HepG2 (cell line): ENCODE measurements around the gene LENG1. TPM values are rescaled to one million over a fixed set of nuclear protein-coding genes. Genes with fewer than 3 reads are reported as not detected.
A peak's percentile ranks its signal among the peaks of the same experiment; 100 is the strongest.

Source experiments
- CBX1 ChIP-seq: IDR thresholded peaks from one replicate; pipeline ENCODE4 v1.6.1; 2016; ENCODE audit warnings: antibody characterized with exemption, low read depth
- EP300 ChIP-seq, 3 experiments: sonication (generic) in 1 of 3; formaldehyde crosslinking in 1 of 3; IDR thresholded peaks; 2 replicates each; pipeline versions ENCODE4 v1.5.1 to v1.6.1; 2011 to 2020; ENCODE audit warnings: low read depth in 2 of 3, low read length in 2 of 3, borderline replicate concordance in 1 of 3, improper control_type of control experiment in 1 of 3, mild to moderate bottlenecking in 1 of 3, missing genetic modification reagents in 1 of 3, moderate library complexity in 1 of 3
- HDAC6 ChIP-seq: fragments of 200-600 bp; sonication (generic); IDR thresholded peaks from 2 replicates; pipeline ENCODE4 v1.7.0; 2017; ENCODE audit warnings: mild to moderate bottlenecking, antibody characterized with exemption, low read length, low read depth
- MATR3 ChIP-seq: sonication (generic); formaldehyde crosslinking; IDR thresholded peaks from 2 replicates; pipeline ENCODE4 v1.4.0; 2020; ENCODE audit warnings: missing genetic modification reagents
- MED13 ChIP-seq: sonication (generic); formaldehyde crosslinking; IDR thresholded peaks from 2 replicates; pipeline ENCODE4 v1.5.0; 2020; ENCODE audit warnings: missing genetic modification reagents
- SIX4 ChIP-seq: sonication (generic); formaldehyde crosslinking; IDR thresholded peaks from 2 replicates; pipeline ENCODE4 v1.4.0; 2020; ENCODE audit warnings: missing genetic modification reagents
- SNAPC2 ChIP-seq: sonication (generic); formaldehyde crosslinking; IDR thresholded peaks from 2 replicates; pipeline ENCODE4 v1.8.1; 2022; ENCODE audit warnings: mild to moderate bottlenecking, missing genetic modification reagents
- SRSF1 ChIP-seq: fragments of 200-400 bp; formaldehyde crosslinking; optimal IDR thresholded peaks from 2 replicates; pipeline ENCODE3; 2017; ENCODE audit warnings: mild to moderate bottlenecking, low read depth, low read length, moderate library complexity
- SYNCRIP ChIP-seq: fragments of 200-400 bp; formaldehyde crosslinking; IDR thresholded peaks from 2 replicates; pipeline ENCODE4 v1.6.1; 2018; ENCODE audit warnings: mild to moderate bottlenecking, low read depth, low read length; ENCODE audit not compliant: insufficient read depth
- ZBTB8A ChIP-seq: sonication (generic); formaldehyde crosslinking; IDR thresholded peaks from 2 replicates; pipeline ENCODE4 v1.4.0; 2020; ENCODE audit warnings: mild to moderate bottlenecking, low read depth, missing genetic modification reagents, borderline replicate concordance
- ZFP41 ChIP-seq: sonication (generic); formaldehyde crosslinking; IDR thresholded peaks from 2 replicates; pipeline ENCODE4 v1.4.0; 2020; ENCODE audit warnings: mild to moderate bottlenecking, missing genetic modification reagents, borderline replicate concordance
- ZMYM3 ChIP-seq: sonication (generic); formaldehyde crosslinking; IDR thresholded peaks from 2 replicates; pipeline ENCODE4 v1.5.1; 2020; ENCODE audit warnings: mild to moderate bottlenecking, missing genetic modification reagents
- ZNF709 ChIP-seq: sonication (generic); formaldehyde crosslinking; IDR thresholded peaks from 2 replicates; pipeline ENCODE4 v1.5.0; 2020; ENCODE audit warnings: mild to moderate bottlenecking, missing genetic modification reagents
- ZSCAN20 ChIP-seq: sonication (generic); formaldehyde crosslinking; IDR thresholded peaks from 2 replicates; pipeline ENCODE4 v1.4.0; 2020; ENCODE audit warnings: missing genetic modification reagents, mild to moderate bottlenecking, borderline replicate concordance
- ZSCAN21 ChIP-seq: sonication (generic); formaldehyde crosslinking; IDR thresholded peaks from 2 replicates; pipeline ENCODE4 v1.8.0; 2022; ENCODE audit warnings: mild to moderate bottlenecking, missing genetic modification reagents, moderate library complexity, borderline replicate concordance
- polyA plus RNA-seq, 8 experiments: library from polyadenylated mRNA; depleted of rRNA in 3 of 8; stranded (reverse) in 7 of 8; unstranded in 1 of 8; fragments of >200 nt; fragmentation: Illumina TruSeq in 4 of 8; extraction: Trizol in 4 of 8; gene quantifications; 2 replicates each; pipeline versions ENCODE4 v1.2.1 to v1.2.3, GENCODE V29; 2011 to 2016; ENCODE audit warnings: low read depth in 4 of 8, missing spikeins in 1 of 8, mixed read lengths in 1 of 8; ENCODE audit not compliant: insufficient read depth in 1 of 8
- total RNA-seq, 5 experiments: library from RNA; depleted of rRNA; stranded (reverse); fragments of >200 nt; fragmentation: Illumina TruSeq; extraction: Trizol; gene quantifications; 2 replicates each; pipeline ENCODE4 v1.2.3, GENCODE V29; 2016; ENCODE audit warnings: low read depth in 1 of 5
- TF ChIP-seq, protein P1 (sequence below): sonication (generic); formaldehyde crosslinking; IDR thresholded peaks from 2 replicates; pipeline ENCODE4 v1.4.0; 2020; ENCODE audit warnings: missing genetic modification reagents, mild to moderate bottlenecking, borderline replicate concordance
- TF ChIP-seq, protein P2 (sequence below): sonication (generic); formaldehyde crosslinking; IDR thresholded peaks from 2 replicates; pipeline ENCODE4 v1.5.1; 2020; ENCODE audit warnings: missing genetic modification reagents, mild to moderate bottlenecking, borderline replicate concordance
- TF ChIP-seq, protein P3 (sequence below): sonication (generic); formaldehyde crosslinking; IDR thresholded peaks from 2 replicates; pipeline ENCODE4 v1.4.0; 2020; ENCODE audit warnings: missing genetic modification reagents
- TF ChIP-seq, protein P4 (sequence below): sonication (generic); formaldehyde crosslinking; conservative IDR thresholded peaks from 2 replicates; pipeline ENCODE4 v1.8.0; 2022; ENCODE audit warnings: missing genetic modification reagents
- TF ChIP-seq, protein P5 (sequence below): sonication (generic); formaldehyde crosslinking; IDR thresholded peaks from 2 replicates; pipeline ENCODE4 v1.5.0; 2020; ENCODE audit warnings: missing genetic modification reagents

Gene LENG1
- total and polyA plus RNA-seq, 2 of the 13 experiments (the other 11 are each of a cell fraction or from before 2014, with no cell fraction given): 1.8 to 3.8 TPM

DNA sequence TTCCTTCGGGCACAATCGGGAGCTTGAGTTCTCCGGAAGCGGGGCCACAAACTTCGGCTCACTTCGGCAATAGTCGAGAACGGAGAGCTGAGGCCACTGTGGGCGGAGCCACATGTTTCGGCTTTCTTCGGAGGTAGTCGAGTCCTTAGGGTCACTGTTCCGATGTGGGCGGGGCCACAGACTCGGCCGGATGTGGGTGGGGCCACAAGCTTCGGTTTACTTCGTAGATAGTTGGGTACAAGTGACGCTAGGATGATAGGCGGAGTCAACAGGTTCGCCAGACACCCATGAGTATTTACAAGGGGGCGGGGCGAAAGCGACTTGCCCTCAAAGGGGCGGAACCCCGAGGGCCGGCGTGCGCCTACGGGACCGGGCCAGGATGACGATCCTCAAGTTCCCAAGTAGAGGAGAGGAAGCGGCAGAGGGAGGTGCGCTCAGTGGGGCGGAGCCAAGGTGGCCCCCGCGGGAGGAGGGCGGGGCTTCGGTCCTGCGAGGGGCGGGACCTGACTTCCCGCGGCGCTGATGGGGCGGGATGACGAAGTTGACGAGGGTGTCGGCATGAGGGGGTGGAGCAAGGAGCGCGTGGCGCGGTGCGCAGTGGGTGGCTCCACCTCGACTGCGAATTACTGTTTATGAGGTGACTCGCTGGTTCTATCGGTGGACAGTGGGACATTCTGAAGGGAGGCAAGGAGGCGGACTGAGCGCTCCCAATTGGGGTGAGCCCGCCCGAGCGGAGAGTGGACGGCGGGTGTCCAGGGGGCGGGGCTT is 30.4 kb upstream of the LENG1 start (continued):
- no peak for TF ChIP-seq EP300 (IDR thresholded peaks at IDR 0.05; ENCODE audit: low read depth in 2 of 2, low read length in 2 of 2)
- TF ChIP-seq EP300 (CRISPR knock-in tag; IDR thresholded peaks at IDR 0.05; ENCODE audit: borderline replicate concordance): no peak
- TF ChIP-seq SIX4 (CRISPR knock-in tag): no peak
- TF ChIP-seq, protein P1, sequence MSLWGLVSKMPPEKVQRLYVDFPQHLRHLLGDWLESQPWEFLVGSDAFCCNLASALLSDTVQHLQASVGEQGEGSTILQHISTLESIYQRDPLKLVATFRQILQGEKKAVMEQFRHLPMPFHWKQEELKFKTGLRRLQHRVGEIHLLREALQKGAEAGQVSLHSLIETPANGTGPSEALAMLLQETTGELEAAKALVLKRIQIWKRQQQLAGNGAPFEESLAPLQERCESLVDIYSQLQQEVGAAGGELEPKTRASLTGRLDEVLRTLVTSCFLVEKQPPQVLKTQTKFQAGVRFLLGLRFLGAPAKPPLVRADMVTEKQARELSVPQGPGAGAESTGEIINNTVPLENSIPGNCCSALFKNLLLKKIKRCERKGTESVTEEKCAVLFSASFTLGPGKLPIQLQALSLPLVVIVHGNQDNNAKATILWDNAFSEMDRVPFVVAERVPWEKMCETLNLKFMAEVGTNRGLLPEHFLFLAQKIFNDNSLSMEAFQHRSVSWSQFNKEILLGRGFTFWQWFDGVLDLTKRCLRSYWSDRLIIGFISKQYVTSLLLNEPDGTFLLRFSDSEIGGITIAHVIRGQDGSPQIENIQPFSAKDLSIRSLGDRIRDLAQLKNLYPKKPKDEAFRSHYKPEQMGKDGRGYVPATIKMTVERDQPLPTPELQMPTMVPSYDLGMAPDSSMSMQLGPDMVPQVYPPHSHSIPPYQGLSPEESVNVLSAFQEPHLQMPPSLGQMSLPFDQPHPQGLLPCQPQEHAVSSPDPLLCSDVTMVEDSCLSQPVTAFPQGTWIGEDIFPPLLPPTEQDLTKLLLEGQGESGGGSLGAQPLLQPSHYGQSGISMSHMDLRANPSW (CRISPR knock-in tag): no peak
- TF ChIP-seq HDAC6: no peak
- no peak for TF ChIP-seq MATR3 (CRISPR knock-in tag)
- TF ChIP-seq MED13 (CRISPR knock-in tag): peak; percentile 44; the same call in 1 of the 2 replicates
- TF ChIP-seq, protein P2, sequence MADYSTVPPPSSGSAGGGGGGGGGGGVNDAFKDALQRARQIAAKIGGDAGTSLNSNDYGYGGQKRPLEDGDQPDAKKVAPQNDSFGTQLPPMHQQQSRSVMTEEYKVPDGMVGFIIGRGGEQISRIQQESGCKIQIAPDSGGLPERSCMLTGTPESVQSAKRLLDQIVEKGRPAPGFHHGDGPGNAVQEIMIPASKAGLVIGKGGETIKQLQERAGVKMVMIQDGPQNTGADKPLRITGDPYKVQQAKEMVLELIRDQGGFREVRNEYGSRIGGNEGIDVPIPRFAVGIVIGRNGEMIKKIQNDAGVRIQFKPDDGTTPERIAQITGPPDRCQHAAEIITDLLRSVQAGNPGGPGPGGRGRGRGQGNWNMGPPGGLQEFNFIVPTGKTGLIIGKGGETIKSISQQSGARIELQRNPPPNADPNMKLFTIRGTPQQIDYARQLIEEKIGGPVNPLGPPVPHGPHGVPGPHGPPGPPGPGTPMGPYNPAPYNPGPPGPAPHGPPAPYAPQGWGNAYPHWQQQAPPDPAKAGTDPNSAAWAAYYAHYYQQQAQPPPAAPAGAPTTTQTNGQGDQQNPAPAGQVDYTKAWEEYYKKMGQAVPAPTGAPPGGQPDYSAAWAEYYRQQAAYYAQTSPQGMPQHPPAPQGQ (CRISPR knock-in tag): no peak
- no peak for TF ChIP-seq SYNCRIP
- TF ChIP-seq, protein P3, sequence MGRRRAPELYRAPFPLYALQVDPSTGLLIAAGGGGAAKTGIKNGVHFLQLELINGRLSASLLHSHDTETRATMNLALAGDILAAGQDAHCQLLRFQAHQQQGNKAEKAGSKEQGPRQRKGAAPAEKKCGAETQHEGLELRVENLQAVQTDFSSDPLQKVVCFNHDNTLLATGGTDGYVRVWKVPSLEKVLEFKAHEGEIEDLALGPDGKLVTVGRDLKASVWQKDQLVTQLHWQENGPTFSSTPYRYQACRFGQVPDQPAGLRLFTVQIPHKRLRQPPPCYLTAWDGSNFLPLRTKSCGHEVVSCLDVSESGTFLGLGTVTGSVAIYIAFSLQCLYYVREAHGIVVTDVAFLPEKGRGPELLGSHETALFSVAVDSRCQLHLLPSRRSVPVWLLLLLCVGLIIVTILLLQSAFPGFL: no peak
- TF ChIP-seq, protein P4, sequence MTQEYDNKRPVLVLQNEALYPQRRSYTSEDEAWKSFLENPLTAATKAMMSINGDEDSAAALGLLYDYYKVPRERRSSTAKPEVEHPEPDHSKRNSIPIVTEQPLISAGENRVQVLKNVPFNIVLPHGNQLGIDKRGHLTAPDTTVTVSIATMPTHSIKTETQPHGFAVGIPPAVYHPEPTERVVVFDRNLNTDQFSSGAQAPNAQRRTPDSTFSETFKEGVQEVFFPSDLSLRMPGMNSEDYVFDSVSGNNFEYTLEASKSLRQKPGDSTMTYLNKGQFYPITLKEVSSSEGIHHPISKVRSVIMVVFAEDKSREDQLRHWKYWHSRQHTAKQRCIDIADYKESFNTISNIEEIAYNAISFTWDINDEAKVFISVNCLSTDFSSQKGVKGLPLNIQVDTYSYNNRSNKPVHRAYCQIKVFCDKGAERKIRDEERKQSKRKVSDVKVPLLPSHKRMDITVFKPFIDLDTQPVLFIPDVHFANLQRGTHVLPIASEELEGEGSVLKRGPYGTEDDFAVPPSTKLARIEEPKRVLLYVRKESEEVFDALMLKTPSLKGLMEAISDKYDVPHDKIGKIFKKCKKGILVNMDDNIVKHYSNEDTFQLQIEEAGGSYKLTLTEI: no peak
- no peak; the same call in 1 of the 2 replicates for TF ChIP-seq ZNF709 (CRISPR knock-in tag)
- TF ChIP-seq ZFP41 (CRISPR knock-in tag): no peak
- TF ChIP-seq ZBTB8A (CRISPR knock-in tag): no peak
- TF ChIP-seq SRSF1: no peak
- peak; percentile 66; the same call in 1 of the 2 replicates for TF ChIP-seq SNAPC2 (CRISPR knock-in tag)
- TF ChIP-seq ZMYM3 (CRISPR knock-in tag): no peak
- peak; percentile 17 for TF ChIP-seq CBX1
- TF ChIP-seq ZSCAN20 (CRISPR knock-in tag): 0 out of 2 replicates have a peak, but pooled peaks have one; percentile 21
- TF ChIP-seq ZSCAN21 (CRISPR knock-in tag): no peak
- TF ChIP-seq, protein P5, sequence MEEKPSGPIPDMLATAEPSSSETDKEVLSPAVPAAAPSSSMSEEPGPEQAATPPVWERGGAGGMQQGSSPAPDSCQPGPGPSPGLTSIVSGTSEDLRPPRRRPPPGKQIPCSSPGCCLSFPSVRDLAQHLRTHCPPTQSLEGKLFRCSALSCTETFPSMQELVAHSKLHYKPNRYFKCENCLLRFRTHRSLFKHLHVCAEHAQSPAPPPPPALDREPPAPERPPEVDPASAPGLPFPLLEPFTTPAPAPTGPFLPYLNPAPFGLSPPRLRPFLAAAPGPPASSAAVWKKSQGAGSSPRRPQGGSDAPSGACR (CRISPR knock-in tag): no peak; the same call in 1 of the 2 replicates
